Activated CD4-positive, alpha-beta T cell treated with anti-CD3 and anti-CD28 coated beads for 24 hours (primary cell): ENCODE data around the gene KCNH3.

Source experiments
- DNase-seq, 2 donors: peaks; one replicate each; pipeline ENCODE4 v3.0.0-alpha.2; 2020; ENCODE audit warnings: low read depth in 2 of 2

KCNH3 gene

GRCh38 chr12:49543914-49544815 lies 5.3 kb downstream of the KCNH3 start:
- DNase-seq, result no peak

- no peak for DNase-seq
Measured at GRCh38 chr12:49545815-49546214, 7.0 kb downstream of the KCNH3 start.

GRCh38 chr12:49546481-49546880 lies 7.7 kb downstream of the KCNH3 start:
- DNase-seq, result no peak

- no peak for DNase-seq
Measured at GRCh38 chr12:49547090-49547690, 8.4 kb downstream of the KCNH3 start.

GRCh38 chr12:49548481-49548821 lies 9.6 kb downstream of the KCNH3 start:
- DNase-seq, result no peak

- no peak for DNase-seq
Measured at GRCh38 chr12:49548822-49549648, 10.2 kb downstream of the KCNH3 start.

- DNase-seq, result no peak
Measured at GRCh38 chr12:49549735-49550692, 11.2 kb downstream of the KCNH3 start.

- no peak for DNase-seq
Measured at GRCh38 chr12:49550693-49551252, 11.9 kb downstream of the KCNH3 start.

GRCh38 chr12:49552014-49552413 lies 13.2 kb downstream of the KCNH3 start:
- DNase-seq, result no peak

GRCh38 chr12:49552425-49552824 lies 13.6 kb downstream of the KCNH3 start:
- no peak for DNase-seq

GRCh38 chr12:49552899-49553298 lies 14.1 kb downstream of the KCNH3 start:
- DNase-seq, result no peak

GRCh38 chr12:49553512-49554088 lies 14.8 kb downstream of the KCNH3 start:
- no peak for DNase-seq

- no peak for DNase-seq
Measured at GRCh38 chr12:49554266-49554665, 15.4 kb downstream of the KCNH3 start.

GRCh38 chr12:49555631-49556390 lies 17.0 kb downstream of the KCNH3 start:
- no peak for DNase-seq

- DNase-seq, result no peak
Measured at GRCh38 chr12:49556391-49557186, 17.8 kb downstream of the KCNH3 start.

- no peak for DNase-seq
Measured at GRCh38 chr12:49557187-49557916, 18.5 kb downstream of the KCNH3 start.

- DNase-seq, result no peak
Measured at GRCh38 chr12:49557917-49558215, 19.0 kb downstream of the KCNH3 start.

GRCh38 chr12:49558526-49558925 lies 19.7 kb downstream of the KCNH3 start:
- no peak for DNase-seq
